Neural cell (in vitro differentiated cells): ENCODE results near the gene EOGT.

Experiments used
- EZH2 ChIP-seq: fragments of 200-600, 300-800 bp; shearing (Covaris generic), sonication (generic); IDR thresholded peaks from 2 replicates; pipeline ENCODE4 v1.6.1; 2014; ENCODE audit warnings: antibody characterized with exemption, low read length, borderline replicate concordance, mild to moderate bottlenecking; ENCODE audit not compliant: insufficient read depth, poor library complexity, severe bottlenecking
- MXI1 ChIP-seq: fragments of 450-650 bp; conservative IDR thresholded peaks from 2 replicates; pipeline ENCODE4 v1.6.1; 2014; ENCODE audit warnings: antibody characterized with exemption, mild to moderate bottlenecking; ENCODE audit not compliant: poor library complexity, severe bottlenecking
- POLR2AphosphoS5 ChIP-seq: IDR thresholded peaks from 2 replicates; pipeline ENCODE4 v1.6.1; 2012
- TF ChIP-seq, protein P1 (sequence below): fragments of 450-650 bp; IDR thresholded peaks from 2 replicates; pipeline ENCODE4 v1.5.1; 2014; ENCODE audit warnings: antibody characterized with exemption, mild to moderate bottlenecking, moderate library complexity; ENCODE audit not compliant: poor library complexity, severe bottlenecking

DNA sequence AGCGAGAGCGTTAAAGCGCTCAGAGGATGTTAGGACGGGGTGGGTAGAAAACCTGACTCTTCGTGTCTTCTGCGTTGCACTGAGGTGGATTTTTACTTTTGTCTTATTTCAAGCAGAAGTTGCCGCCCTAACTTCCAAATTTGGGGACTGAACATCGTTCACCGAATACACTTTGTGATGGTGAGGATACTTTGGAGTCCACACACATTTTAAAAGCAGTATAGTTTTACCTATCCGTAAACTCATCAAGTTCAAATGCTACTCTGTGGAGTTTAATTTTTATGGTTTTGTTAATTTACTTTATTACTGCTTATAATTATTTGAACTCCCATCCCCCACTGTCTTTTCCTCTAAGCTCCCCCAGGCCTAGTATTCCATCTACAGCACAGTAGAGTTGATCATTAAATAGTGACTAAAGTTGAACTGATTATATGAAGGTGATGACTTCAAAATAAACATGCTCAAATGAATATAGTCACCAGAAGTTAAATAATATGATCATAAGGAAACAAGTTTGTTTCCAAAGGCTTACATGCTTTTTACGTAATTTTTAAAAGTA, 617 bp upstream of the EOGT start:
- TF ChIP-seq MXI1 (no peak), EZH2 (no peak), POLR2AphosphoS5 (no peak)
- TF ChIP-seq, protein P1, sequence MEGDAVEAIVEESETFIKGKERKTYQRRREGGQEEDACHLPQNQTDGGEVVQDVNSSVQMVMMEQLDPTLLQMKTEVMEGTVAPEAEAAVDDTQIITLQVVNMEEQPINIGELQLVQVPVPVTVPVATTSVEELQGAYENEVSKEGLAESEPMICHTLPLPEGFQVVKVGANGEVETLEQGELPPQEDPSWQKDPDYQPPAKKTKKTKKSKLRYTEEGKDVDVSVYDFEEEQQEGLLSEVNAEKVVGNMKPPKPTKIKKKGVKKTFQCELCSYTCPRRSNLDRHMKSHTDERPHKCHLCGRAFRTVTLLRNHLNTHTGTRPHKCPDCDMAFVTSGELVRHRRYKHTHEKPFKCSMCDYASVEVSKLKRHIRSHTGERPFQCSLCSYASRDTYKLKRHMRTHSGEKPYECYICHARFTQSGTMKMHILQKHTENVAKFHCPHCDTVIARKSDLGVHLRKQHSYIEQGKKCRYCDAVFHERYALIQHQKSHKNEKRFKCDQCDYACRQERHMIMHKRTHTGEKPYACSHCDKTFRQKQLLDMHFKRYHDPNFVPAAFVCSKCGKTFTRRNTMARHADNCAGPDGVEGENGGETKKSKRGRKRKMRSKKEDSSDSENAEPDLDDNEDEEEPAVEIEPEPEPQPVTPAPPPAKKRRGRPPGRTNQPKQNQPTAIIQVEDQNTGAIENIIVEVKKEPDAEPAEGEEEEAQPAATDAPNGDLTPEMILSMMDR: no peak
